ENCODE results near the gene RNF224. TPM values are rescaled to one million over a fixed set of nuclear protein-coding genes. Genes with fewer than 3 reads are reported as not detected.

The RNF224 gene
- total RNA-seq, 4 donors from 2014 or later, result 0.34 to 2.0 (median 1.1) TPM

GRCh38 chr9:137228968-137229896 is 1.9 kb downstream of the RNF224 start:
- Histone ChIP-seq H3K9me3 (no peaks in the 10 kb centered on the region), H3K36me3 (no peaks in the 10 kb centered on the region), H3K27me3 (peaks cover 61% of the 10 kb centered on the region), H3K27ac (no peak overlapping the region), H3K4me1 (peaks cover 35% of the 10 kb centered on the region), H3K4me3 (no peak overlapping the region)
- 50% methylated on average over 14 of the region's 27 CpGs for WGBS
- DNase-seq (ENCODE audit: low spot score in 2 of 2), result no peak
- TF ChIP-seq POLR2AphosphoS5 (IDR thresholded peaks at IDR 0.05), result no peak
- TF ChIP-seq EP300 (IDR thresholded peaks at IDR 0.05), result no peak
- TF ChIP-seq POLR2A (IDR thresholded peaks at IDR 0.05), result no peak
- TF ChIP-seq, protein P1, sequence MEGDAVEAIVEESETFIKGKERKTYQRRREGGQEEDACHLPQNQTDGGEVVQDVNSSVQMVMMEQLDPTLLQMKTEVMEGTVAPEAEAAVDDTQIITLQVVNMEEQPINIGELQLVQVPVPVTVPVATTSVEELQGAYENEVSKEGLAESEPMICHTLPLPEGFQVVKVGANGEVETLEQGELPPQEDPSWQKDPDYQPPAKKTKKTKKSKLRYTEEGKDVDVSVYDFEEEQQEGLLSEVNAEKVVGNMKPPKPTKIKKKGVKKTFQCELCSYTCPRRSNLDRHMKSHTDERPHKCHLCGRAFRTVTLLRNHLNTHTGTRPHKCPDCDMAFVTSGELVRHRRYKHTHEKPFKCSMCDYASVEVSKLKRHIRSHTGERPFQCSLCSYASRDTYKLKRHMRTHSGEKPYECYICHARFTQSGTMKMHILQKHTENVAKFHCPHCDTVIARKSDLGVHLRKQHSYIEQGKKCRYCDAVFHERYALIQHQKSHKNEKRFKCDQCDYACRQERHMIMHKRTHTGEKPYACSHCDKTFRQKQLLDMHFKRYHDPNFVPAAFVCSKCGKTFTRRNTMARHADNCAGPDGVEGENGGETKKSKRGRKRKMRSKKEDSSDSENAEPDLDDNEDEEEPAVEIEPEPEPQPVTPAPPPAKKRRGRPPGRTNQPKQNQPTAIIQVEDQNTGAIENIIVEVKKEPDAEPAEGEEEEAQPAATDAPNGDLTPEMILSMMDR (IDR thresholded peaks at IDR 0.05), result no peak

DNA sequence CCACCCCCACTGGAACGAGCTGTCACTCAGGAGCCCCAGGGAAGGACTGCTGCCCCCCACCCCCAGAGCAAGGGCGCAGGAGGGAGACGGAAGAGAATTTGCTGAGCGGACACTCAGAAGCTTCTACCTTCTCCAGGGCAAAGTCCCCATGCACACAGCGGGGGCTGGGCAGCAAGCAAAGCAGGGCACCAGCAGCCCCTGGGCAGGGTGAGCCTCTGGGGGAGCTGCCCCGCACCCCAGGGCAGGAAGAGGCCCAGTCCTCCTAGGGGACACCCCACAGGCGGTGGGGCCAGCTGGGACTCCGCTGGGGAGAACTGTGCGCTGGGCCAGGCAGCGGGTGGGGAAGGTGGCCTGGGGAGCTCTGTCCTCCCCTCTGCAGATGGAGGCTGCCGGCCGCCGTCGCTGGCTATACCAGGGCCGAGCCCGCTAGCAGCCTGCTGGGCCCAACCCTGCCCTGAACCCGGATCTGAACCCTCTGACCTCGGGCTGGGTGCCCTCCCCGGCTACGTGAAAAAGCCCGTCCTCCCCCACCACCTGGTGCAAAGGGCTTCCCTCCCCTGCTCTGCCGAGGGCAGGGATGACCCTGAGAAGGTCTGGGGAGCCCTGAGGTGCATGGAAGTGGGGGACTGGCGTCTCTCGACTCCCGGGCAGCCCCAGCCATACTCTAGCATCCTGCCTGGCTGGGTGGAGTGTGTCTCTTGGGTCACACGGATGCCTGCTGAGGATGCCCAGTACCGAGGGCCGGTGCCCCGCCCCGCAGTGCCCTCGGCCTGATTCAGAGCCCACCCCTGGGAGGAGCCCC is 2.8 kb downstream of the RNF224 start:
- H3K4me1 ChIP-seq, result peaks cover 28% of the 10 kb centered on the region
- H3K27me3 ChIP-seq, result peaks cover 70% of the 10 kb centered on the region
- no peak for TF ChIP-seq EP300 (IDR thresholded peaks at IDR 0.05)
- TF ChIP-seq POLR2A (IDR thresholded peaks at IDR 0.05), result no peak
- no peak for TF ChIP-seq POLR2AphosphoS5 (IDR thresholded peaks at IDR 0.05)
- TF ChIP-seq, protein P1 (IDR thresholded peaks at IDR 0.05), result no peak
- 64% methylated on average over 8 of the region's 31 CpGs for WGBS
- H3K27ac ChIP-seq, result no peak overlapping the region
- no peaks in the 10 kb centered on the region for H3K36me3 ChIP-seq
- no peak for DNase-seq (ENCODE audit: low spot score in 2 of 2)
- H3K9me3 ChIP-seq, result no peaks in the 10 kb centered on the region
- no peak overlapping the region for H3K4me3 ChIP-seq

GRCh38 chr9:137230705-137231371 is 3.5 kb downstream of the RNF224 start, which contains the start of gene SLC34A3:
SLC34A3 (plus strand) TSS chr9:137230901; CDS start chr9:137231703, 802 bp downstream.
- Histone ChIP-seq H3K4me3 (no peak within 1 kb of the TSS), H3K27ac (no peak within 1 kb of the TSS), H3K9me3 (no peaks in the 10 kb centered on the region), H3K27me3 (peaks cover 78% of the 10 kb centered on the region), H3K4me1 (peaks cover 21% of the 10 kb centered on the region), H3K36me3 (no peaks in the 10 kb centered on the region)
- DNase-seq (ENCODE audit: low spot score in 2 of 2), result no peak
- no CpG with 5 or more reads among the region's 14 CpGs for WGBS
- TF ChIP-seq POLR2A (IDR thresholded peaks at IDR 0.05) (no peak), EP300 (IDR thresholded peaks at IDR 0.05) (no peak), POLR2AphosphoS5 (IDR thresholded peaks at IDR 0.05) (no peak)
- TF ChIP-seq, protein P1 (IDR thresholded peaks at IDR 0.05), result no peak

DNA sequence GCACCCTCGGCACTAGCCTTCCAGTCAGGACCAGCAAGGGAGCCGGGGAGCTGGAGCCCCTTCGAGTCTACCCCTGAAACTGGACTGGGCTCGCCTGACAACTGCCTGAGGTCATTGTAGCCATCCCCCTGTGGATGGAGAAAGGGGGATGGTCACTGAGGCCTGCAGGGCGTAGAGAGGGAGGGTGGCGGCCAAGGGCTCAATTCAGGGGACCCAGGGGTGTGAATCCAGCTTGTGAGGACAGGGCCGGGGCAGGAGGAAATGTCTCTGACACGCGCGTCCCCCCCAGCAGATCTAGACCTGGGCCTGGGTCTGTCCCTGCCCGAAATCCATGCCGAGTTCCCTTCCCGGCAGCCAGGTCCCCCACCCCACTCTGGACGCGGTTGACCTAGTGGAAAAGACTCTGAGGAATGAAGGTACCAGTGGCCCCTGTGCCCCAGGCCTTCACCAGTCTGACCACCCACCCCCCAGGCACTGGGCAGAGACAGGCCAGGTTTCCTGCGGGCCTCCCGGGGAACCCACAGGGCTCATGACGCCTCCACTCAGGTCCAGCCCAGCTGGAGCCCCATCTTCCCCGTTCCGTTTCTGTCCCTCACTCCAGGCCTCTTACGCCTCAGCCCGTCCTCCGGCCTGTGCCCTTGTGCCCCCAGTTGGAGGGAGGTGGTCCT is 4.2 kb downstream of the RNF224 start:
- TF ChIP-seq, protein P1 (IDR thresholded peaks at IDR 0.05), result no peak
- TF ChIP-seq POLR2A (IDR thresholded peaks at IDR 0.05) (no peak), POLR2AphosphoS5 (IDR thresholded peaks at IDR 0.05) (no peak), EP300 (IDR thresholded peaks at IDR 0.05) (no peak)
- Histone ChIP-seq H3K4me3 (no peak overlapping the region), H3K27ac (no peak overlapping the region), H3K9me3 (no peaks in the 10 kb centered on the region), H3K27me3 (peaks cover 80% of the 10 kb centered on the region), H3K36me3 (no peaks in the 10 kb centered on the region), H3K4me1 (peaks cover 22% of the 10 kb centered on the region)
- DNase-seq (ENCODE audit: low spot score in 2 of 2), result no peak
- WGBS, result 76% methylated on average over 19 of the region's 23 CpGs

Data from suprapubic skin (tissue), 4 donors.